Measurements from ENCODE around the gene TRAF3IP1.

The TRAF3IP1 gene

DNA sequence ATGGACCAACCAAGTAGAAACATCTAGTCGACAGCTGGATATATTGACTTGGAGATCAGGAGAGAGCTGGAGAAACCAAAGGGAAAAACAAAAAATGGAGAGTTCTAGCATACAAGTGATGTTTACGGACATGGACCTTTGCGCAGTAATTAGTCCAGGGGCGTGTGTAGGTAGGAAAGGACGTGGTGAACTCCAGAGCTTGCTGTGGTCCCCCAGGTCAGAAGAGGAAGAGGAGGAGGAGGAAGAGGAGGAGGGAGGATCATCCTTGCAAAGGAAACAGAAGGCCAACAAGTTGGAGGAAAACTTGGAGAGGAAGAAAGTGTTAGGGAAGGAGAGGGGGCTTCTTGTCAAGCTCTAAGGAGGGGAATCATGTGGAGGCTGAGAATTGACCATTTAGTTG is 17.5 kb downstream of the TRAF3IP1 start:
- Histone ChIP-seq H3K27ac (no peak overlapping the region), H3K4me1 (ENCODE audit: control insufficient read depth in 1 of 2, insufficient read depth in 1 of 2, low read depth in 1 of 2, low read length in 1 of 2) (no peaks in the 10 kb centered on the region), H3K36me3 (no peaks in the 10 kb centered on the region), H3K9me3 (no peaks in the 10 kb centered on the region), H3K27me3 (no peaks in the 10 kb centered on the region), H3K4me3 (ENCODE audit: low read depth in 1 of 2, low read length in 1 of 2) (no peak overlapping the region)
- TF ChIP-seq, protein P1, sequence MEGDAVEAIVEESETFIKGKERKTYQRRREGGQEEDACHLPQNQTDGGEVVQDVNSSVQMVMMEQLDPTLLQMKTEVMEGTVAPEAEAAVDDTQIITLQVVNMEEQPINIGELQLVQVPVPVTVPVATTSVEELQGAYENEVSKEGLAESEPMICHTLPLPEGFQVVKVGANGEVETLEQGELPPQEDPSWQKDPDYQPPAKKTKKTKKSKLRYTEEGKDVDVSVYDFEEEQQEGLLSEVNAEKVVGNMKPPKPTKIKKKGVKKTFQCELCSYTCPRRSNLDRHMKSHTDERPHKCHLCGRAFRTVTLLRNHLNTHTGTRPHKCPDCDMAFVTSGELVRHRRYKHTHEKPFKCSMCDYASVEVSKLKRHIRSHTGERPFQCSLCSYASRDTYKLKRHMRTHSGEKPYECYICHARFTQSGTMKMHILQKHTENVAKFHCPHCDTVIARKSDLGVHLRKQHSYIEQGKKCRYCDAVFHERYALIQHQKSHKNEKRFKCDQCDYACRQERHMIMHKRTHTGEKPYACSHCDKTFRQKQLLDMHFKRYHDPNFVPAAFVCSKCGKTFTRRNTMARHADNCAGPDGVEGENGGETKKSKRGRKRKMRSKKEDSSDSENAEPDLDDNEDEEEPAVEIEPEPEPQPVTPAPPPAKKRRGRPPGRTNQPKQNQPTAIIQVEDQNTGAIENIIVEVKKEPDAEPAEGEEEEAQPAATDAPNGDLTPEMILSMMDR (IDR thresholded peaks at IDR 0.05) = no peak

DNA sequence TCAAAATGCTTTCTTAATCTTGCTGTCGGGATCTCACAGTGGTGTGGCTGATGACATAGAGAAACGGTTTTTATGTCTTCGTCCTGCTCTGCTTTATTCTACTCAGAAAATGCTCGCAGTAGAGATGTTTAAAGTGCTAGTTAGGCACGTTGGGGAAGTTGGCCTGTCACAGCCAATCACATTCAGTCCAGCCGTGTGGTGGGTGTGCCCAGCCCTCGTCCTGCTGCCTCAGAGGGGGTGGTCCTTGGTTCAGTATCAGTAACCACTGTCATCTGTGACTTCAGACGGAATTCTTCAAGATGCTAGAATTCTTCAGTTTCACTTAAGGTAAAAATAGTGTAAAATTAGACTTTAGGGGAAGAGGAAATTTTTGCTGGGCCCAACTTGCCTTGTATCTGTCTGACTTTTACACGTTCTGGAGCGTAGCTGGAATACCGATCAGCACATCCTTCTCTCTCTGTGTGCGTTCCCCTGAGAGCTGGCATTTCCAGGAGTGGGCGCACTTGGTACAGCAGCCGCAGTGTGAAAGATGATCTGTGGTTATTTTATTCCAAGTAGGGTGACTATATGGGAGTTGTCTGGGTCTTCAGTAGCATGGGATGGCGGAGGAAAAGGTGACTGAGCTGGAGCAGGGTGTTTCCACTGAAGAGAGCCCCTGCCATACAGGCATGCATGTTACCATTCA is 18.5 kb downstream of the TRAF3IP1 start:
- TF ChIP-seq, protein P1 (IDR thresholded peaks at IDR 0.05) = no peak
- Histone ChIP-seq H3K9me3 (no peaks in the 10 kb centered on the region), H3K27me3 (no peaks in the 10 kb centered on the region), H3K36me3 (no peaks in the 10 kb centered on the region), H3K27ac (no peak overlapping the region), H3K4me3 (ENCODE audit: low read depth in 1 of 2, low read length in 1 of 2) (no peak overlapping the region), H3K4me1 (ENCODE audit: control insufficient read depth in 1 of 2, insufficient read depth in 1 of 2, low read depth in 1 of 2, low read length in 1 of 2) (no peaks in the 10 kb centered on the region)

DNA sequence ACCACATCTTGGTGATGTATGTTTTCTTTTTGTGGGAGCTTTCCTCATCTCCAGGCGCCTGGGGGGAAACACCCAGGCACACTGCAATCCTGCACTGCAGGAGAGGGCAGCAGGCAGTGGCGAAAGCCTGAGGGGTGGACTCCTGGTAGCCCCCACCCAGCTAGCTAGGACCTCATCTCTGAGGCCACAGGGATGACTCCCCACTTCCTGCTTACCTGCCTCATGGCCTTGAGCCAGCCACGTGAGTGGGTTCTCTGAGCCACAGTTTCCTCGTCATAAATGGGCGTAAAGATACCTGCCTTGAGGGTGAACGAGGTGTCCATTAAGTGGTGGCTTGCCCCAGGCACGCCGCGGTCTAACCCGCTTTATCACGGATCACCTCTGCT is 19.1 kb downstream of the TRAF3IP1 start:
- Histone ChIP-seq H3K4me1 (ENCODE audit: control insufficient read depth in 1 of 2, insufficient read depth in 1 of 2, low read depth in 1 of 2, low read length in 1 of 2) (no peaks in the 10 kb centered on the region), H3K9me3 (no peaks in the 10 kb centered on the region), H3K36me3 (no peaks in the 10 kb centered on the region), H3K4me3 (ENCODE audit: low read depth in 1 of 2, low read length in 1 of 2) (no peak overlapping the region), H3K27me3 (no peaks in the 10 kb centered on the region), H3K27ac (no peak overlapping the region)
- TF ChIP-seq, protein P1 (IDR thresholded peaks at IDR 0.05) = no peak

DNA sequence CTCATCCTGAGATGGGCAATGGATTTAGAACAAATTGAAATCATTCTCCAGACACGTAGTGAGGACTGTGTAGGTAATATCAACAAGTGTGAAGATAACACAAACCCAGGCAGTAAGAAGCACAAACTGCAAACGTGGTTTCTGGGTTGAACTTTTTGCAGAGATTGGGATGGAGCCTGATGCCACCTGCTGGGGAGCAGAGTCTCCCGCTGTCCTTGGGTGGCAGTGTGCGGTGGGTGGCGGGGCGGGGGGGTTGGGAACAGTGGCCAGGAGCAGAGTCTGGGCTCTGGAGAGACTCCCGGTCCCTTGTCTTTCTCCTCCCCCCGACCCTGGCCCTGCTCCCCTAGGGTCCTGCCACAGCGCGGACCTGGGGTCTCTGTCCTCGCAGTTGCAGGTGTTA is 19.5 kb downstream of the TRAF3IP1 start:
- Histone ChIP-seq H3K9me3 (no peaks in the 10 kb centered on the region), H3K4me1 (ENCODE audit: control insufficient read depth in 1 of 2, insufficient read depth in 1 of 2, low read depth in 1 of 2, low read length in 1 of 2) (no peaks in the 10 kb centered on the region), H3K27me3 (no peaks in the 10 kb centered on the region), H3K4me3 (ENCODE audit: low read depth in 1 of 2, low read length in 1 of 2) (no peak overlapping the region), H3K36me3 (no peaks in the 10 kb centered on the region), H3K27ac (no peak overlapping the region)
- TF ChIP-seq, protein P1 (IDR thresholded peaks at IDR 0.05) = no peak

DNA sequence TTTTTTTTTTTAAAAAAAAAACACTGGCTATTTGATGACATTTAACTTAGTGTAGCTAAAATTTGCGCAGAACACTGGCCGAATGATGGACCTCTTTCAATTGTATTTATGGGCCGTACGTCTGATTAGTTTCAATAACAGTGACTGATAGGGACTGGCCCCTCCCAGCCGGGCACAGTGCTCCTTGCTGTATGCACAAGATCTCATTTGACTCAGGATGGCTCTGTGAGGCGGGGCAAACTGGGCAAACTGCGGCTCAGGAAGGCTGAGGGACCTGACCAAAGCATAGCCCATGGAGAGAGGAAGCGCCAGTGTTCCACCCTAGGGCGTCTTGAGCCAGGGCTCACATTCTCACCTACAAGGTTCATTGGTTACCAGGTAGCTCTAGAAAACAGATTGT is 21.2 kb downstream of the TRAF3IP1 start:
- TF ChIP-seq, protein P1 (IDR thresholded peaks at IDR 0.05) = no peak
- H3K9me3 ChIP-seq = no peaks in the 10 kb centered on the region
- H3K4me1 ChIP-seq (ENCODE audit: control insufficient read depth in 1 of 2, insufficient read depth in 1 of 2, low read depth in 1 of 2, low read length in 1 of 2) = no peaks in the 10 kb centered on the region
- H3K27ac ChIP-seq = no peak overlapping the region
- H3K4me3 ChIP-seq (ENCODE audit: low read depth in 1 of 2, low read length in 1 of 2) = no peak overlapping the region
- no peaks in the 10 kb centered on the region for H3K36me3 ChIP-seq
- H3K27me3 ChIP-seq = no peaks in the 10 kb centered on the region

All from neutrophil (primary cell).